HCT116 (cell line): ENCODE data around the gene MRPS34. TPM values are rescaled to one million over a fixed set of nuclear protein-coding genes. Genes with fewer than 3 reads are reported as not detected.

ENCODE experiments used
- ATAC-seq: fragments of 200-7000 bp; cut with Tn5 transposase; 2 replicates; pipeline ENCODE4 v1.9.1; 2020; ENCODE audit warnings: mild to moderate bottlenecking, moderate library complexity
- BruUV-seq: library from RNA; stranded (reverse); fragments of 400-500 nt; replicated peaks from 2 replicates; lab custom pipeline; 2021; lab: Mats Ljungman, UMichigan
- CTCF ChIA-PET: fragments of 300-600 bp; sonication (Branson Sonifier 250); formaldehyde crosslinking; loops from one replicate; lab custom pipeline; 2021; ENCODE audit warnings: antibody characterized with exemption; lab: Charles Lee
- POLR2A ChIA-PET: fragments of 300-600, 350-600 bp; sonication (Branson Sonifier 250); formaldehyde crosslinking; loops from one replicate; lab custom pipeline; 2021; ENCODE audit warnings: antibody characterized with exemption; lab: Charles Lee
- RAD21 ChIA-PET, 2 experiments: fragments of 300-600 bp; sonication (Branson Sonifier 250); formaldehyde crosslinking; loops; one replicate each; lab custom pipeline; 2023; ENCODE audit warnings: low total read pairs in 2 of 2; ENCODE audit not compliant: uncharacterized antibody in 2 of 2, unreplicated experiment in 2 of 2, low non-redundant PET in 1 of 2; lab: Charles Lee
- DNase-seq: peaks from one replicate; pipeline ENCODE4 v3.0.0-alpha.2; 2010; ENCODE audit warnings: low read depth, low spot score
- H2AFZ ChIP-seq: fragments of 200-600 bp; shearing (Covaris generic), sonication (generic); 2 replicates; pipeline ENCODE4 v1.6.1; 2017; ENCODE audit warnings: low read depth, mixed run types, mixed read lengths, antibody characterized with exemption, low read length; ENCODE audit not compliant: poor library complexity, severe bottlenecking
- H3K27ac ChIP-seq: 2 replicates; pipeline ENCODE4 v1.5.1; 2012; ENCODE audit warnings: low read depth, low read length
- H3K27me3 ChIP-seq: fragments of 200-600 bp; sonication (generic); 2 replicates; pipeline ENCODE4 v1.6.1; 2016; ENCODE audit warnings: mixed run types, low read length, mixed read lengths; ENCODE audit not compliant: insufficient read depth
- H3K36me3 ChIP-seq, 2 experiments: fragments of 200-500 bp in 1 of 2; fragments of 200-600 bp in 1 of 2; sonication (Bioruptor generic) in 1 of 2; sonication (generic) in 1 of 2; 2 replicates each; pipeline versions ENCODE4 v1.5.1 to v1.6.1; 2014 to 2016; ENCODE audit warnings: low read length in 2 of 2, inconsistent platforms in 1 of 2, mixed read lengths in 1 of 2, mixed run types in 1 of 2; ENCODE audit not compliant: insufficient read depth in 2 of 2, control insufficient read depth in 1 of 2
- H3K4me1 ChIP-seq, 2 experiments: fragments of 200-600 bp in 1 of 2; sonication (generic) in 1 of 2; 2 replicates each; pipeline versions ENCODE4 v1.5.1 to v1.6.1; 2012 to 2017; ENCODE audit warnings: low read length in 2 of 2, inconsistent platforms in 1 of 2, mild to moderate bottlenecking in 1 of 2, mixed read lengths in 1 of 2, mixed run types in 1 of 2, moderate library complexity in 1 of 2; ENCODE audit not compliant: insufficient read depth in 2 of 2, control insufficient read depth in 1 of 2
- H3K4me2 ChIP-seq: fragments of 200-600 bp; sonication (generic); 2 replicates; pipeline ENCODE4 v1.6.1; 2017; ENCODE audit warnings: mixed run types, low read length, mixed read lengths
- H3K4me3 ChIP-seq, 2 experiments: fragments of 200-600 bp in 1 of 2; sonication (generic) in 1 of 2; replicated peaks in 1 of 2; 2 replicates each; pipeline ENCODE4 v1.5.1; 2011 to 2016; ENCODE audit warnings: low read length in 2 of 2, control low read depth in 1 of 2, low read depth in 1 of 2, mild to moderate bottlenecking in 1 of 2, mixed read lengths in 1 of 2, mixed run types in 1 of 2
- H3K79me2 ChIP-seq: fragments of 200-600 bp; sonication (generic); 2 replicates; pipeline ENCODE4 v1.6.1; 2017; ENCODE audit warnings: mild to moderate bottlenecking, mixed run types, low read length, moderate library complexity, mixed read lengths; ENCODE audit not compliant: insufficient read depth
- H3K9ac ChIP-seq: fragments of 200-600 bp; sonication (generic); 2 replicates; pipeline ENCODE4 v1.6.1; 2016; ENCODE audit warnings: low read length, mixed read lengths
- H3K9me2 ChIP-seq: fragments of 200-600 bp; sonication (generic), shearing (Covaris generic); 2 replicates; pipeline ENCODE4 v1.6.1; 2017; ENCODE audit warnings: mixed run types, mild to moderate bottlenecking, moderate library complexity; ENCODE audit not compliant: insufficient read depth
- H3K9me3 ChIP-seq, 2 experiments: fragments of 200-500 bp in 1 of 2; fragments of 200-600 bp in 1 of 2; sonication (Bioruptor generic) in 1 of 2; sonication (generic) in 1 of 2; 2 replicates each; pipeline ENCODE4 v1.6.1; 2014 to 2017; ENCODE audit warnings: low read length in 2 of 2, mixed read lengths in 2 of 2, inconsistent platforms in 1 of 2, low read depth in 1 of 2, mild to moderate bottlenecking in 1 of 2, mixed run types in 1 of 2, moderate library complexity in 1 of 2; ENCODE audit not compliant: control insufficient read depth in 1 of 2, insufficient read depth in 1 of 2
- H4K20me1 ChIP-seq: fragments of 200-600 bp; sonication (generic), shearing (Covaris generic); 2 replicates; pipeline ENCODE4 v1.6.1; 2017; ENCODE audit warnings: mixed run types, mild to moderate bottlenecking, moderate library complexity; ENCODE audit not compliant: insufficient read depth
- ATF3 ChIP-seq: IDR thresholded peaks from 2 replicates; pipeline ENCODE4 v1.6.1; 2012
- CEBPB ChIP-seq: IDR thresholded peaks from 2 replicates; pipeline ENCODE4 v1.6.1; 2012; ENCODE audit warnings: low read depth
- EGR1 ChIP-seq: IDR thresholded peaks from 2 replicates; pipeline ENCODE4 v1.6.1; 2012; ENCODE audit warnings: low read depth
- EZH2 ChIP-seq: fragments of 200-600 bp; sonication (generic); IDR thresholded peaks from 2 replicates; pipeline ENCODE4 v1.6.1; 2017; ENCODE audit warnings: antibody characterized with exemption, mixed run types
- POLR2A ChIP-seq: IDR thresholded peaks from 2 replicates; pipeline ENCODE4 v1.7.0; 2011; ENCODE audit warnings: borderline replicate concordance; ENCODE audit not compliant: insufficient read depth, insufficient read length; ENCODE audit errors: extremely low read depth
- POLR2AphosphoS5 ChIP-seq: IDR thresholded peaks from 2 replicates; pipeline ENCODE4 v1.6.1; 2011; ENCODE audit warnings: mild to moderate bottlenecking, low read depth, low read length, moderate library complexity
- TCF7L2 ChIP-seq: IDR thresholded peaks from 2 replicates; pipeline ENCODE4 v1.7.0; 2011; ENCODE audit warnings: borderline replicate concordance, inconsistent platforms; ENCODE audit not compliant: insufficient read depth, insufficient read length; ENCODE audit errors: extremely low read depth
- YY1 ChIP-seq: IDR thresholded peaks from 2 replicates; pipeline ENCODE4 v1.6.1; 2011; ENCODE audit warnings: low read length, low read depth, moderate library complexity, mild to moderate bottlenecking; ENCODE audit not compliant: insufficient replicate concordance; ENCODE audit errors: extremely low read depth
- intact Hi-C: fragments of 100-400 bp; cut with micrococcal nuclease; formaldehyde crosslinking; loops from 2 replicates; pipeline ENCODE4 v1.10.0; 2022
- total RNA-seq: library from RNA; stranded (reverse); gene quantifications from one replicate; pipeline ENCODE4 v1.2.1, GENCODE V29; 2021; ENCODE audit not compliant: unreplicated experiment

MRPS34 gene
- total RNA-seq, 1 experiment from 2014 or later = 200 TPM

- peak overlapping the region; percentile 95 for H3K27ac ChIP-seq
- H2AFZ ChIP-seq = no peak overlapping the region
- ChIA-PET RAD21 (no interaction called here), CTCF (interaction anchor here (1.9 kb wide), 1 partner anchor 11 kb away, joined by 13 read pairs; the partner anchor contains the start of genes NUBP2 and SPSB3), POLR2A (interaction anchor here (3.5 kb wide), 1 partner anchor 11 kb away, joined by 23 read pairs; the partner anchor contains the start of genes NUBP2 and SPSB3)
- H3K4me3 ChIP-seq = peak overlapping the region; percentile 88 to 97
- TSS peak; percentile 89 for BruUV-seq
- peaks cover 0 to 8% of the 10 kb centered on the region in 2 experiments; a peak in 2 of 4 replicates for H3K36me3 ChIP-seq
- H4K20me1 ChIP-seq = peaks cover 5% of the 10 kb centered on the region; the same call in 1 of the 2 replicates
- H3K79me2 ChIP-seq = peaks cover 52% of the 10 kb centered on the region
- TF ChIP-seq ATF3 = no peak
- no peak for TF ChIP-seq YY1
- no peak for TF ChIP-seq POLR2A
- TF ChIP-seq CEBPB = no peak
- no peak for TF ChIP-seq EZH2
- TF ChIP-seq POLR2AphosphoS5 = 0 out of 2 replicates have a peak, but pooled peaks have one; percentile 12
- TF ChIP-seq TCF7L2 = no peak
- TF ChIP-seq EGR1 = no peak
- H3K9ac ChIP-seq = peak overlapping the region; percentile 93
- ATAC-seq (no peak), DNase-seq (no peak)
- H3K27me3 ChIP-seq = no peaks in the 10 kb centered on the region
- intact Hi-C loops = no loop called here
- no peaks in the 10 kb centered on the region for H3K9me2 ChIP-seq
- peaks cover 14 to 29% of the 10 kb centered on the region in 2 experiments for H3K4me1 ChIP-seq
- peak overlapping the region; percentile 100 for H3K4me2 ChIP-seq
- H3K9me3 ChIP-seq = no peaks in the 10 kb centered on the region
Observed at GRCh38 chr16:1771864-1772361, 1.0 kb downstream of the MRPS34 start.
